HCT116 (cell line): ENCODE results near the gene PLCL2.

ENCODE experiments used
- EZH2 ChIP-seq: fragments of 200-600 bp; sonication (generic); IDR thresholded peaks from 2 replicates; pipeline ENCODE4 v1.6.1; 2017; ENCODE audit warnings: antibody characterized with exemption, mixed run types
- EZH2phosphoT487 ChIP-seq: fragments of 200-600 bp; IDR thresholded peaks from 2 replicates; pipeline ENCODE4 v1.6.1; 2018; ENCODE audit warnings: antibody characterized with exemption, borderline replicate concordance
- JUND ChIP-seq: IDR thresholded peaks from 2 replicates; pipeline ENCODE4 v1.6.1; 2012
- POLR2A ChIP-seq: IDR thresholded peaks from 2 replicates; pipeline ENCODE4 v1.7.0; 2011; ENCODE audit warnings: borderline replicate concordance; ENCODE audit not compliant: insufficient read depth, insufficient read length; ENCODE audit errors: extremely low read depth
- POLR2AphosphoS5 ChIP-seq: IDR thresholded peaks from 2 replicates; pipeline ENCODE4 v1.6.1; 2011; ENCODE audit warnings: mild to moderate bottlenecking, low read depth, low read length, moderate library complexity
- REST ChIP-seq: IDR thresholded peaks from 2 replicates; pipeline ENCODE4 v1.6.1; 2012; ENCODE audit warnings: low read depth
- SP1 ChIP-seq: IDR thresholded peaks from 2 replicates; pipeline ENCODE4 v1.6.1; 2012; ENCODE audit warnings: low read depth
- SRF ChIP-seq: IDR thresholded peaks from 2 replicates; pipeline ENCODE4 v1.6.1; 2012; ENCODE audit warnings: low read depth
- YY1 ChIP-seq: IDR thresholded peaks from 2 replicates; pipeline ENCODE4 v1.6.1; 2011; ENCODE audit warnings: low read length, low read depth, moderate library complexity, mild to moderate bottlenecking; ENCODE audit not compliant: insufficient replicate concordance; ENCODE audit errors: extremely low read depth
- ZNF274 ChIP-seq: fragments of 200-500 bp; sonication (Bioruptor generic); IDR thresholded peaks from 2 replicates; pipeline ENCODE4 v1.6.1; 2014; ENCODE audit warnings: mild to moderate bottlenecking, low read depth, low read length, inconsistent platforms
- TF ChIP-seq, protein P1 (sequence below), 3 experiments: fragments of 200-600 bp in 1 of 3; sonication (generic) in 1 of 3; IDR thresholded peaks in 2 of 3; conservative IDR thresholded peaks in 1 of 3; 2 replicates each; pipeline ENCODE4 v1.5.1; 2012 to 2017; ENCODE audit warnings: low read depth in 2 of 3, low read length in 2 of 3, antibody characterized with exemption in 1 of 3, borderline replicate concordance in 1 of 3, control low read depth in 1 of 3, mild to moderate bottlenecking in 1 of 3, mixed read lengths in 1 of 3, mixed run types in 1 of 3, moderate library complexity in 1 of 3; ENCODE audit not compliant: insufficient read depth in 1 of 3
- TF ChIP-seq, protein P2 (sequence below): IDR thresholded peaks from 2 replicates; pipeline ENCODE4 v1.6.1; 2012

- TF ChIP-seq, protein P1, sequence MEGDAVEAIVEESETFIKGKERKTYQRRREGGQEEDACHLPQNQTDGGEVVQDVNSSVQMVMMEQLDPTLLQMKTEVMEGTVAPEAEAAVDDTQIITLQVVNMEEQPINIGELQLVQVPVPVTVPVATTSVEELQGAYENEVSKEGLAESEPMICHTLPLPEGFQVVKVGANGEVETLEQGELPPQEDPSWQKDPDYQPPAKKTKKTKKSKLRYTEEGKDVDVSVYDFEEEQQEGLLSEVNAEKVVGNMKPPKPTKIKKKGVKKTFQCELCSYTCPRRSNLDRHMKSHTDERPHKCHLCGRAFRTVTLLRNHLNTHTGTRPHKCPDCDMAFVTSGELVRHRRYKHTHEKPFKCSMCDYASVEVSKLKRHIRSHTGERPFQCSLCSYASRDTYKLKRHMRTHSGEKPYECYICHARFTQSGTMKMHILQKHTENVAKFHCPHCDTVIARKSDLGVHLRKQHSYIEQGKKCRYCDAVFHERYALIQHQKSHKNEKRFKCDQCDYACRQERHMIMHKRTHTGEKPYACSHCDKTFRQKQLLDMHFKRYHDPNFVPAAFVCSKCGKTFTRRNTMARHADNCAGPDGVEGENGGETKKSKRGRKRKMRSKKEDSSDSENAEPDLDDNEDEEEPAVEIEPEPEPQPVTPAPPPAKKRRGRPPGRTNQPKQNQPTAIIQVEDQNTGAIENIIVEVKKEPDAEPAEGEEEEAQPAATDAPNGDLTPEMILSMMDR (IDR thresholded peaks at IDR 0.05 in 2 of 3, conservative IDR thresholded peaks at IDR 0.05 in 1 of 3; ENCODE audit: borderline replicate concordance in 1 of 3, insufficient read depth in 1 of 3, low read depth in 2 of 3, low read length in 2 of 3): no peak
- TF ChIP-seq REST: no peak
- TF ChIP-seq EZH2: no peak
- no peak for TF ChIP-seq ZNF274
- no peak for TF ChIP-seq SP1
- no peak for TF ChIP-seq SRF
- no peak for TF ChIP-seq YY1
- no peak for TF ChIP-seq POLR2A
- no peak for TF ChIP-seq EZH2phosphoT487
- TF ChIP-seq POLR2AphosphoS5: no peak
- no peak for TF ChIP-seq JUND
- TF ChIP-seq, protein P2, sequence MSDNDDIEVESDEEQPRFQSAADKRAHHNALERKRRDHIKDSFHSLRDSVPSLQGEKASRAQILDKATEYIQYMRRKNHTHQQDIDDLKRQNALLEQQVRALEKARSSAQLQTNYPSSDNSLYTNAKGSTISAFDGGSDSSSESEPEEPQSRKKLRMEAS: no peak
Measured at GRCh38 chr3:16936233-16936632, 51.5 kb downstream of the PLCL2 start.
